Measurements from ENCODE around the gene FBXL17. TPM values are rescaled to one million over a fixed set of nuclear protein-coding genes. Genes with fewer than 3 reads are reported as not detected.

Gene FBXL17
- polyA plus RNA-seq, 2 of the 4 experiments (the other 2 are of a cell fraction) = 8.7 to 9.1 TPM

DNA sequence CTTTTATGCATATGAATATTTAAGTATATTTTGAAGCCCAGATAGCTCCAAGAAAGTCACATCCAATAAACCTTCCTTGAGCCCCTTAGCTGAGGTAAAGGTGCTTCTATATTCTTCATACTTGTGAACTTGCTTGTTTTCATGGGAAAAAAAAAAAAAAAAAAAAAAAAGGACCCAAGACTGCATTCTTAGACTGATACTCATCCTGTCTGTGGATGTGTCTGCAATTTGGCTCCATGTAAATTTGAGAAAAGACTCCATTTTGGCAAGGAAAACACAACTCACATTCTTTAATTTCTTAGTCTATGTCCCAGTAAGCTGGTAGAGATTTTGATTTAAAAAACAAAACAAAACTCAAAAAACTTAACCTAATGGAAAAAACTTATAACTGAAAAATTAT is 238.3 kb downstream of the FBXL17 start:
- no peaks in the 10 kb centered on the region for H3K9me3 ChIP-seq
- no peak overlapping the region for H3K27ac ChIP-seq
- ChIA-PET CTCF (no interaction called here), POLR2A (interaction anchor here (0.6 kb wide), 1 partner anchor 202 kb away, joined by 4 read pairs; no protein-coding TSS in a partner anchor)
- H3K4me1 ChIP-seq = 0 out of 3 replicates have a peak, but pooled peaks cover 6% of the 10 kb centered on the region
- peak in 1 of 2 experiments; percentile 10 for DNase-seq (ENCODE audit: low read depth in 1 of 2, low spot score in 1 of 2)
- no peak for FAIRE-seq
- TF ChIP-seq ESRRA (IDR thresholded peaks at IDR 0.05; ENCODE audit: borderline replicate concordance, low read length) (no peak), EP300 (IDR thresholded peaks at IDR 0.05) (no peak), CBX2 (IDR thresholded peaks at IDR 0.05; ENCODE audit: borderline replicate concordance, low read depth) (no peak), PBX3 (IDR thresholded peaks at IDR 0.05) (no peak), HOXA7 (CRISPR knock-in tag; IDR thresholded peaks at IDR 0.05) (no peak), JUN (IDR thresholded peaks at IDR 0.05) (no peak), CEBPB (IDR thresholded peaks at IDR 0.05) (no peak), MYC (IDR thresholded peaks at IDR 0.05; ENCODE audit: borderline replicate concordance, low read length) (no peak)
- TF ChIP-seq, protein P1, sequence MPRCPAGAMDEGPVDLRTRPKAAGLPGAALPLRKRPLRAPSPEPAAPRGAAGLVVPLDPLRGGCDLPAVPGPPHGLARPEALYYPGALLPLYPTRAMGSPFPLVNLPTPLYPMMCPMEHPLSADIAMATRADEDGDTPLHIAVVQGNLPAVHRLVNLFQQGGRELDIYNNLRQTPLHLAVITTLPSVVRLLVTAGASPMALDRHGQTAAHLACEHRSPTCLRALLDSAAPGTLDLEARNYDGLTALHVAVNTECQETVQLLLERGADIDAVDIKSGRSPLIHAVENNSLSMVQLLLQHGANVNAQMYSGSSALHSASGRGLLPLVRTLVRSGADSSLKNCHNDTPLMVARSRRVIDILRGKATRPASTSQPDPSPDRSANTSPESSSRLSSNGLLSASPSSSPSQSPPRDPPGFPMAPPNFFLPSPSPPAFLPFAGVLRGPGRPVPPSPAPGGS (IDR thresholded peaks at IDR 0.05) = no peak
- TF ChIP-seq, protein P2, sequence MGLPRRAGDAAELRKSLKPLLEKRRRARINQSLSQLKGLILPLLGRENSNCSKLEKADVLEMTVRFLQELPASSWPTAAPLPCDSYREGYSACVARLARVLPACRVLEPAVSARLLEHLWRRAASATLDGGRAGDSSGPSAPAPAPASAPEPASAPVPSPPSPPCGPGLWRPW (IDR thresholded peaks at IDR 0.05) = no peak
- ATAC-seq = no peak
- H3K4me3 ChIP-seq = no peak overlapping the region
- 0 out of 3 replicates have a peak overlapping the region, but pooled peaks have one; percentile 6 for H3K4me2 ChIP-seq

- Histone ChIP-seq H3K9me3 (no peaks in the 10 kb centered on the region), H3K4me3 (no peak overlapping the region), H3K4me1 (0 out of 3 replicates have a peak, but pooled peaks cover 6% of the 10 kb centered on the region), H3K4me2 (no peak overlapping the region), H3K27ac (no peak overlapping the region)
- no peak for FAIRE-seq
- ATAC-seq = no peak
- WGBS (ENCODE audit: missing lambda C conversion rate) = 35% methylated on average over 2 of the region's 2 CpGs
- ChIA-PET POLR2A (interaction anchor here (0.6 kb wide), 1 partner anchor 101 kb away, joined by 3 read pairs; no protein-coding TSS in a partner anchor), CTCF (interaction anchor here (1.0 kb wide), 1 partner anchor 27 kb away, joined by 3 read pairs; no protein-coding TSS in a partner anchor)
- DNase-seq (ENCODE audit: low read depth in 1 of 2, low spot score in 1 of 2) = no peak
- TF ChIP-seq HOXB5 (CRISPR knock-in tag; IDR thresholded peaks at IDR 0.05) (no peak), MAZ (IDR thresholded peaks at IDR 0.05; ENCODE audit: borderline replicate concordance, low read depth, low read length) (no peak), TP53 (CRISPR knock-in tag; IDR thresholded peaks at IDR 0.05) (no peak), HEYL (CRISPR knock-in tag; IDR thresholded peaks at IDR 0.05) (no peak), POLR2AphosphoS2 (conservative IDR thresholded peaks at IDR 0.05; ENCODE audit: low read length) (no peak), BHLHE40 (IDR thresholded peaks at IDR 0.05; ENCODE audit: low read depth, low read length) (no peak), CEBPB (IDR thresholded peaks at IDR 0.05) (no peak), CBX8 (IDR thresholded peaks at IDR 0.05) (no peak), JUN (IDR thresholded peaks at IDR 0.05) (no peak), POLR2A (IDR thresholded peaks at IDR 0.05; ENCODE audit: low read length) (no peak), E2F6 (IDR thresholded peaks at IDR 0.05; ENCODE audit: borderline replicate concordance, low read depth) (no peak), RARB (CRISPR knock-in tag; IDR thresholded peaks at IDR 0.05) (no peak)
- TF ChIP-seq, protein P2 (IDR thresholded peaks at IDR 0.05) = no peak
- TF ChIP-seq, protein P3, sequence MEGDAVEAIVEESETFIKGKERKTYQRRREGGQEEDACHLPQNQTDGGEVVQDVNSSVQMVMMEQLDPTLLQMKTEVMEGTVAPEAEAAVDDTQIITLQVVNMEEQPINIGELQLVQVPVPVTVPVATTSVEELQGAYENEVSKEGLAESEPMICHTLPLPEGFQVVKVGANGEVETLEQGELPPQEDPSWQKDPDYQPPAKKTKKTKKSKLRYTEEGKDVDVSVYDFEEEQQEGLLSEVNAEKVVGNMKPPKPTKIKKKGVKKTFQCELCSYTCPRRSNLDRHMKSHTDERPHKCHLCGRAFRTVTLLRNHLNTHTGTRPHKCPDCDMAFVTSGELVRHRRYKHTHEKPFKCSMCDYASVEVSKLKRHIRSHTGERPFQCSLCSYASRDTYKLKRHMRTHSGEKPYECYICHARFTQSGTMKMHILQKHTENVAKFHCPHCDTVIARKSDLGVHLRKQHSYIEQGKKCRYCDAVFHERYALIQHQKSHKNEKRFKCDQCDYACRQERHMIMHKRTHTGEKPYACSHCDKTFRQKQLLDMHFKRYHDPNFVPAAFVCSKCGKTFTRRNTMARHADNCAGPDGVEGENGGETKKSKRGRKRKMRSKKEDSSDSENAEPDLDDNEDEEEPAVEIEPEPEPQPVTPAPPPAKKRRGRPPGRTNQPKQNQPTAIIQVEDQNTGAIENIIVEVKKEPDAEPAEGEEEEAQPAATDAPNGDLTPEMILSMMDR (IDR thresholded peaks at IDR 0.05) = no peak
- TF ChIP-seq, protein P4, sequence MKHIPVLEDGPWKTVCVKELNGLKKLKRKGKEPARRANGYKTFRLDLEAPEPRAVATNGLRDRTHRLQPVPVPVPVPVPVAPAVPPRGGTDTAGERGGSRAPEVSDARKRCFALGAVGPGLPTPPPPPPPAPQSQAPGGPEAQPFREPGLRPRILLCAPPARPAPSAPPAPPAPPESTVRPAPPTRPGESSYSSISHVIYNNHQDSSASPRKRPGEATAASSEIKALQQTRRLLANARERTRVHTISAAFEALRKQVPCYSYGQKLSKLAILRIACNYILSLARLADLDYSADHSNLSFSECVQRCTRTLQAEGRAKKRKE (CRISPR knock-in tag; IDR thresholded peaks at IDR 0.05; ENCODE audit: low read depth) = no peak
Observed at GRCh38 chr5:108141676-108142075, 240.2 kb downstream of the FBXL17 start.

Data from A549 (cell line).